ENCODE measurements around the gene PIK3R6. TPM values are rescaled to one million over a fixed set of nuclear protein-coding genes. Genes with fewer than 3 reads are reported as not detected.

PIK3R6 gene
- total and polyA plus RNA-seq, 2 donors (not counting 1 experiment from before 2014, with no cell fraction given), result 2.8 to 11.0 TPM

- Histone ChIP-seq H3K4me2 (replicated peaks; ENCODE audit: low read depth, low read length, poor library complexity, severe bottlenecking) (no peak overlapping the region), H3K27me3 (replicated peaks in 1 of 4; ENCODE audit: control extremely low read depth in 1 of 4, control insufficient read depth in 3 of 4, insufficient read depth in 4 of 4, low read length in 3 of 4) (no peaks in the 10 kb centered on the region), H3K4me3 (ENCODE audit: control extremely low read depth in 1 of 5, extremely low read depth in 1 of 5, insufficient read depth in 1 of 5, low read depth in 2 of 5, low read length in 4 of 5) (no peak overlapping the region), H4K20me1 (ENCODE audit: control insufficient read depth, insufficient read depth, low read length, poor library complexity, severe bottlenecking) (no peaks in the 10 kb centered on the region), H3K27ac (ENCODE audit: low read length in 2 of 2) (no peak overlapping the region), H3K9me3 (ENCODE audit: control extremely low read depth in 1 of 3, control insufficient read depth in 2 of 3, insufficient read depth in 1 of 3, low read length in 2 of 3) (no peaks in the 10 kb centered on the region), H3K4me1 (ENCODE audit: control insufficient read depth in 2 of 2, insufficient read depth in 2 of 2, low read length in 2 of 2) (peaks cover 0 to 9% of the 10 kb centered on the region in 2 donors), H3K9ac (ENCODE audit: low read length) (no peak overlapping the region), H3K79me2 (ENCODE audit: control insufficient read depth, insufficient read depth, low read length) (no peaks in the 10 kb centered on the region), H2AFZ (ENCODE audit: insufficient read depth, low read depth, low read length, poor library complexity, severe bottlenecking) (no peak overlapping the region), H3K36me3 (replicated peaks in 1 of 2; ENCODE audit: control extremely low read depth in 1 of 2, control insufficient read depth in 1 of 2, extremely low read depth in 1 of 2, insufficient read depth in 2 of 2, low read length in 1 of 2) (no peaks in the 10 kb centered on the region)
- 47% methylated on average over 15 of the region's 17 CpGs for WGBS (ENCODE audit: insufficient coverage)
- no peaks in the 10 kb centered on the region for H3K27me3 Mint-ChIP-seq
- no peak overlapping the region for H3K27ac Mint-ChIP-seq
- no peaks in the 10 kb centered on the region for H3K9me3 Mint-ChIP-seq (ENCODE audit: insufficient read depth)
- intact Hi-C loops (cut with micrococcal nuclease), result no loop called here
- ATAC-seq (ENCODE audit: low read depth) (no peak), DNase-seq (no peak)
- H3K4me3 Mint-ChIP-seq, result no peak overlapping the region
- POLR2A ChIA-PET, result interaction anchor here (0.6 kb wide), 1 partner anchor 1413 kb away, joined by 4 read pairs; no protein-coding TSS in a partner anchor
- H3K4me1 Mint-ChIP-seq, result peaks cover 12% of the 10 kb centered on the region
- no peak for TF ChIP-seq EZH2 (IDR thresholded peaks at IDR 0.05; ENCODE audit: borderline replicate concordance, insufficient read depth, low read depth, low read length, poor library complexity, severe bottlenecking)
- TF ChIP-seq CTCF (IDR thresholded peaks at IDR 0.05), result no peak
- CTCF ChIA-PET, result interaction anchor here (1.1 to 1.4 kb wide), 3 partner anchors 16 to 120 kb away, joined by 3 to 4 read pairs (median 3); no protein-coding TSS in a partner anchor
Measured at GRCh38 chr17:8872705-8873435, 5.4 kb upstream of the PIK3R6 start.

DNA sequence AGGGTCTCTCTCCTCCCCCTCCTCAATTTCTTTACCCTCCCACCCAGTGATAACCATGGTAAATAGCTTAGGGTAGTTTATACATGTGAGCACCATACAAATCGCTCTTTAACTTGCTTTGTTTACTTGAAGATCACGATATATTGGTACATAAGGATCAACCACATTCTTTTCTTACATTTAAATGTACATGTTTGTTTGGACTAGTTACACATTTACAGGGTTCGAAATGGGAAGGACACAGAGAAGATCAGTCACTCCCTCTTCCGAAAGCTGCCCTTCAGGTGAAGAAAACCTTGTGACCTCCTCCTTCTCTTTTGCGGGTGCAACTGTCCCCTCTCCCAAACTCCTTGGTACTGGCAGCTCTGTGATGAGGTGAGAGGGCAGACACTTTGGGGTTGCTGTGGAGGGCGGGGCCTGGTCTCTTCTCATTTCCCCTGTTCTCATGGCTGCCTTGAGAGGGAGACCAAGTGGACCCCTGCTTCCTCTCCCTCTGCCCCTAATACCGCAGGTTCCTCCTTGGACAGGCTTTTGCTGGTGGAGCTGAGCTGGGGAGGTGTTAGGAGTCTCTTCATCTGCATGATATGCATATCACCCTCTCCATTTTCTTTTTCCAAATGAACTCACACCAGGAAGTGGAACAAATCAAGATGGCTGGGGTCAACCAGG, 4.7 kb upstream of the PIK3R6 start:
- Histone ChIP-seq H3K36me3 (replicated peaks in 1 of 2; ENCODE audit: control extremely low read depth in 1 of 2, control insufficient read depth in 1 of 2, extremely low read depth in 1 of 2, insufficient read depth in 2 of 2, low read length in 1 of 2) (no peaks in the 10 kb centered on the region), H3K79me2 (ENCODE audit: control insufficient read depth, insufficient read depth, low read length) (no peaks in the 10 kb centered on the region), H3K4me1 (ENCODE audit: control insufficient read depth in 2 of 2, insufficient read depth in 2 of 2, low read length in 2 of 2) (peaks cover 0 to 16% of the 10 kb centered on the region in 2 donors), H3K4me3 (ENCODE audit: control extremely low read depth in 1 of 5, extremely low read depth in 1 of 5, insufficient read depth in 1 of 5, low read depth in 2 of 5, low read length in 4 of 5) (no peak overlapping the region), H3K27ac (ENCODE audit: low read length in 2 of 2) (no peak overlapping the region), H3K4me2 (replicated peaks; ENCODE audit: low read depth, low read length, poor library complexity, severe bottlenecking) (no peak overlapping the region), H2AFZ (ENCODE audit: insufficient read depth, low read depth, low read length, poor library complexity, severe bottlenecking) (no peak overlapping the region), H3K27me3 (replicated peaks in 1 of 4; ENCODE audit: control extremely low read depth in 1 of 4, control insufficient read depth in 3 of 4, insufficient read depth in 4 of 4, low read length in 3 of 4) (no peaks in the 10 kb centered on the region), H3K9ac (ENCODE audit: low read length) (no peak overlapping the region), H4K20me1 (ENCODE audit: control insufficient read depth, insufficient read depth, low read length, poor library complexity, severe bottlenecking) (no peaks in the 10 kb centered on the region), H3K9me3 (ENCODE audit: control extremely low read depth in 1 of 3, control insufficient read depth in 2 of 3, insufficient read depth in 1 of 3, low read length in 2 of 3) (no peaks in the 10 kb centered on the region)
- Mint-ChIP-seq H3K9me3 (ENCODE audit: insufficient read depth) (no peaks in the 10 kb centered on the region), H3K27me3 (no peaks in the 10 kb centered on the region), H3K4me3 (no peak overlapping the region), H3K27ac (no peak overlapping the region), H3K4me1 (peaks cover 19% of the 10 kb centered on the region)
- WGBS (ENCODE audit: insufficient coverage), result 100% methylated on average over 2 of the region's 7 CpGs
- TF ChIP-seq EZH2 (IDR thresholded peaks at IDR 0.05; ENCODE audit: borderline replicate concordance, insufficient read depth, low read depth, low read length, poor library complexity, severe bottlenecking) (no peak), CTCF (IDR thresholded peaks at IDR 0.05) (no peak)
- ATAC-seq (ENCODE audit: low read depth) (no peak), DNase-seq (no peak)
- POLR2A ChIA-PET, result no interaction called here
- intact Hi-C loops (cut with micrococcal nuclease), result no loop called here
- CTCF ChIA-PET, result interaction anchor here (1.1 to 1.2 kb wide), 2 partner anchors 16 to 29 kb away, joined by 3 to 4 read pairs; no protein-coding TSS in a partner anchor

Data from B cell (primary cell).